SK-N-SH (cell line): ENCODE data around the gene NAALADL2.

Experiments used
- EZH2phosphoT487 ChIP-seq: fragments of 200-600 bp; sonication (generic); IDR thresholded peaks from 2 replicates; pipeline ENCODE4 v1.6.1; 2017; ENCODE audit warnings: low read depth, mixed run types, mild to moderate bottlenecking, antibody characterized with exemption, moderate library complexity, borderline replicate concordance
- TF ChIP-seq, protein P1 (sequence below): IDR thresholded peaks from 2 replicates; pipeline ENCODE4; 2012

DNA sequence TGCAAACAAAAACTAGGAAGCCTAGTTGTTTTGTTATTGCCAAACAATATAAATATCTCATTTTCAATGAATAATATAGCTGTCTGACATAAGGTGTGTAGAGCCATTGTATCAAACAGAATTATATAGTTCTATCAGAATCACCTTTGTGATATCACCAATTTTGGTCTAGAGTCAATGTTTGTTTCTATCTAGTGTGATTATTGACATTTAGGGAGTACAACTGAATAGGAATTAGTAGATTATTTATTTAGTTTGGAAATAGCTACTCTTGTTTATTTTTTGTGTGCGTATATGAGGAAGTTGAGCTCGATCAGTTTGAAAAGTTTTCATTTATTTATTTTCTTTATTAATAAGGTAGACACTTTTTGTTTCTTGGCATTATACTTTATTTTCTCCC, 389.7 kb downstream of the NAALADL2 start:
- no peak for TF ChIP-seq EZH2phosphoT487
- TF ChIP-seq, protein P1, sequence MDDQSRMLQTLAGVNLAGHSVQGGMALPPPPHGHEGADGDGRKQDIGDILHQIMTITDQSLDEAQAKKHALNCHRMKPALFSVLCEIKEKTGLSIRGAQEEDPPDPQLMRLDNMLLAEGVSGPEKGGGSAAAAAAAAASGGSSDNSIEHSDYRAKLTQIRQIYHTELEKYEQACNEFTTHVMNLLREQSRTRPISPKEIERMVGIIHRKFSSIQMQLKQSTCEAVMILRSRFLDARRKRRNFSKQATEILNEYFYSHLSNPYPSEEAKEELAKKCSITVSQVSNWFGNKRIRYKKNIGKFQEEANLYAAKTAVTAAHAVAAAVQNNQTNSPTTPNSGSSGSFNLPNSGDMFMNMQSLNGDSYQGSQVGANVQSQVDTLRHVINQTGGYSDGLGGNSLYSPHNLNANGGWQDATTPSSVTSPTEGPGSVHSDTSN = no peak
